GM12875 (cell line): ENCODE measurements around the gene FITM1.

Experiments used
- H3K4me3 ChIP-seq: one replicate; pipeline ENCODE4 v1.5.1; 2011; ENCODE audit warnings: low read depth, low read length, control low read depth
- CTCF ChIP-seq: IDR thresholded peaks from 2 replicates; pipeline ENCODE4 v1.5.1; 2011; ENCODE audit warnings: low read depth, mild to moderate bottlenecking, control low read depth, inconsistent platforms, low read length, moderate library complexity, borderline replicate concordance; ENCODE audit not compliant: insufficient read depth

Gene FITM1

GRCh38 chr14:24114532-24115421, 15.7 kb upstream of the FITM1 start, which contains the start of the genes DCAF11 and NRL:
Gene DCAF11 (plus strand): TSS chr14:24114777. CDS start chr14:24115595, 818 bp downstream.
Gene NRL (minus strand): TSS chr14:24114949. CDS start chr14:24082848, 32,101 bp downstream.
- peak within 1 kb of the TSS; percentile 58 for H3K4me3 ChIP-seq
- TF ChIP-seq CTCF = no peak

GRCh38 chr14:24115422-24116127, 14.9 kb upstream of the FITM1 start:
- TF ChIP-seq CTCF = no peak
- peak overlapping the region; percentile 46 for H3K4me3 ChIP-seq

- H3K4me3 ChIP-seq = no peak overlapping the region
- TF ChIP-seq CTCF = no peak
Observed at GRCh38 chr14:24116128-24116814, 14.2 kb upstream of the FITM1 start.

- TF ChIP-seq CTCF = no peak
- H3K4me3 ChIP-seq = no peak overlapping the region
Observed at GRCh38 chr14:24117179-24117578, 13.3 kb upstream of the FITM1 start.

GRCh38 chr14:24119691-24120090, 10.8 kb upstream of the FITM1 start:
- TF ChIP-seq CTCF = no peak

GRCh38 chr14:24121210-24121609, 9.2 kb upstream of the FITM1 start:
- no peak overlapping the region for H3K4me3 ChIP-seq
- no peak for TF ChIP-seq CTCF

More at GRCh38 chr14:24119691-24120090, 10.8 kb upstream of the FITM1 start:
- H3K4me3 ChIP-seq = no peak overlapping the region
